ENCODE results near the gene TSBP1. TPM values are rescaled to one million over a fixed set of nuclear protein-coding genes. Genes with fewer than 3 reads are reported as not detected.

TSBP1 gene
- total RNA-seq, 1 experiment from 2014 or later, result not detected

GRCh38 chr6:32355018-32355417 is 16.7 kb downstream of the TSBP1 start:
- H3K27ac ChIP-seq (ENCODE audit: low read length), result no peak overlapping the region
- TF ChIP-seq TCF7L2 (IDR thresholded peaks at IDR 0.05; ENCODE audit: low read depth, low read length) (no peak), POLR2AphosphoS5 (IDR thresholded peaks at IDR 0.05; ENCODE audit: low read depth, low read length) (no peak), SIN3A (IDR thresholded peaks at IDR 0.05; ENCODE audit: borderline replicate concordance, insufficient read depth, low read depth, low read length) (no peak), REST (IDR thresholded peaks at IDR 0.05; ENCODE audit: insufficient read depth in 1 of 2, low read depth in 2 of 2, low read length in 1 of 2) (no peak), CTCF (IDR thresholded peaks at IDR 0.05) (no peak)
- ATAC-seq (no peak), DNase-seq (ENCODE audit: low read depth, low spot score) (no peak)
- H3K4me1 ChIP-seq (ENCODE audit: control insufficient read depth, insufficient read depth, low read length), result no peaks in the 10 kb centered on the region
- intact Hi-C loops (cut with micrococcal nuclease; ENCODE audit: unreplicated experiment), result no loop called here
- no peaks in the 10 kb centered on the region for H3K9me3 ChIP-seq (ENCODE audit: control insufficient read depth, insufficient read depth, low read depth, low read length)
- no peaks in the 10 kb centered on the region for H3K27me3 ChIP-seq (ENCODE audit: control insufficient read depth, insufficient read depth, low read length)
- BruUV-seq (replicated peaks), result no TSS peak
- POLR2A ChIA-PET, result no interaction called here
- H3K4me3 ChIP-seq (ENCODE audit: low read depth in 2 of 2, low read length in 2 of 2), result no peak overlapping the region
- no peaks in the 10 kb centered on the region for H3K36me3 ChIP-seq (ENCODE audit: control insufficient read depth, insufficient read depth, low read length)
- in situ Hi-C loops (cut with HindIII; ENCODE audit: low pct_unique_long_range_greater_than_20kb, low sequenced_read_pairs), result no loop called here
- CTCF ChIA-PET, result no interaction called here

- Histone ChIP-seq H3K36me3 (ENCODE audit: control insufficient read depth, insufficient read depth, low read length) (no peaks in the 10 kb centered on the region), H3K4me1 (ENCODE audit: control insufficient read depth, insufficient read depth, low read length) (no peaks in the 10 kb centered on the region), H3K27ac (ENCODE audit: low read length) (no peak overlapping the region), H3K27me3 (ENCODE audit: control insufficient read depth, insufficient read depth, low read length) (no peaks in the 10 kb centered on the region), H3K4me3 (ENCODE audit: low read depth in 2 of 2, low read length in 2 of 2) (no peak overlapping the region), H3K9me3 (ENCODE audit: control insufficient read depth, insufficient read depth, low read depth, low read length) (no peaks in the 10 kb centered on the region)
- no TSS peak for BruUV-seq (replicated peaks)
- no peak for ATAC-seq
- DNase-seq (ENCODE audit: low read depth, low spot score), result no peak
- CTCF ChIA-PET, result no interaction called here
- in situ Hi-C loops (cut with HindIII; ENCODE audit: low pct_unique_long_range_greater_than_20kb, low sequenced_read_pairs) (no loop called here), intact Hi-C loops (cut with micrococcal nuclease; ENCODE audit: unreplicated experiment) (no loop called here)
- no peak for TF ChIP-seq CTCF (IDR thresholded peaks at IDR 0.05)
- TF ChIP-seq SIN3A (IDR thresholded peaks at IDR 0.05; ENCODE audit: borderline replicate concordance, insufficient read depth, low read depth, low read length), result no peak
- no peak for TF ChIP-seq REST (IDR thresholded peaks at IDR 0.05; ENCODE audit: insufficient read depth in 1 of 2, low read depth in 2 of 2, low read length in 1 of 2)
- no peak for TF ChIP-seq TCF7L2 (IDR thresholded peaks at IDR 0.05; ENCODE audit: low read depth, low read length)
- no peak for TF ChIP-seq POLR2AphosphoS5 (IDR thresholded peaks at IDR 0.05; ENCODE audit: low read depth, low read length)
- POLR2A ChIA-PET, result no interaction called here
Measured at GRCh38 chr6:32353348-32353747, 18.4 kb downstream of the TSBP1 start.

Measured in Panc1 (cell line).